DMS 273 (cell line): ENCODE results near the gene TRAPPC10.
"Not testable (repeated sequence)": the region's sequence is repeated elsewhere in the genome, so short reads cannot be mapped to it uniquely, and the experiment has no call there.

Experiments used
- DNase-seq: peaks from one replicate; lab custom pipeline; 2025; ENCODE audit not compliant: unreplicated experiment; lab: John Stamatoyannopoulos, UW

Gene TRAPPC10

GRCh38 chr21:44085491-44086321 lies 73.6 kb downstream of the TRAPPC10 start:
- DNase-seq: no peak

- no peak for DNase-seq
Measured at GRCh38 chr21:44086636-44087425, 74.7 kb downstream of the TRAPPC10 start.

GRCh38 chr21:44087426-44088400 lies 75.6 kb downstream of the TRAPPC10 start:
- no peak for DNase-seq

- DNase-seq: no peak
Measured at GRCh38 chr21:44088401-44088780, 76.3 kb downstream of the TRAPPC10 start.

GRCh38 chr21:44089001-44089911 lies 77.1 kb downstream of the TRAPPC10 start:
- no peak for DNase-seq

- no peak for DNase-seq
Measured at GRCh38 chr21:44090325-44090724, 78.2 kb downstream of the TRAPPC10 start.

GRCh38 chr21:44092211-44092610 lies 80.1 kb downstream of the TRAPPC10 start:
- no peak for DNase-seq

GRCh38 chr21:44093761-44094160 lies 81.7 kb downstream of the TRAPPC10 start:
- no peak for DNase-seq

- DNase-seq: no peak
Measured at GRCh38 chr21:44094832-44095231, 82.7 kb downstream of the TRAPPC10 start.

GRCh38 chr21:44098507-44098906 lies 86.4 kb downstream of the TRAPPC10 start:
- DNase-seq: not testable (repeated sequence)

GRCh38 chr21:44098964-44099363 lies 86.9 kb downstream of the TRAPPC10 start:
- DNase-seq: not testable (repeated sequence)

- not testable (repeated sequence) for DNase-seq
Measured at GRCh38 chr21:44107026-44107501, 95.0 kb downstream of the TRAPPC10 start, which contains the start of gene PWP2. Gene PWP2, plus strand, starts transcription at chr21:44107399. Its CDS starts 18 bp downstream, at chr21:44107417.

- DNase-seq: not testable (repeated sequence)
Measured at GRCh38 chr21:44107589-44107988, 95.5 kb downstream of the TRAPPC10 start.

GRCh38 chr21:44113702-44114371 lies 101.7 kb downstream of the TRAPPC10 start:
- DNase-seq: not testable (repeated sequence)

GRCh38 chr21:44122131-44122530 lies 110.0 kb downstream of the TRAPPC10 start:
- not testable (repeated sequence) for DNase-seq

GRCh38 chr21:44127827-44128226 lies 115.7 kb downstream of the TRAPPC10 start:
- not testable (repeated sequence) for DNase-seq

GRCh38 chr21:44133715-44134057 lies 121.6 kb downstream of the TRAPPC10 start:
- DNase-seq: not testable (repeated sequence)

GRCh38 chr21:44134732-44135131 lies 122.6 kb downstream of the TRAPPC10 start:
- not testable (repeated sequence) for DNase-seq

GRCh38 chr21:44138039-44138438 lies 125.9 kb downstream of the TRAPPC10 start:
- DNase-seq: not testable (repeated sequence)
